Activated effector memory CD4-positive, alpha-beta T cell treated with Interleukin-2 at 50 U/mL for 16 hours (primary cell): ENCODE data around the gene MAD2L2.
A peak's percentile ranks its signal among the peaks of the same experiment; 100 is the strongest.

Experiments used
- DNase-seq: peaks from one replicate; pipeline ENCODE4 v3.0.0-alpha.2; 2020

MAD2L2 gene

GRCh38 chr1:11680270-11681070, 478 bp downstream of the MAD2L2 start:
- DNase-seq: no peak

DNA sequence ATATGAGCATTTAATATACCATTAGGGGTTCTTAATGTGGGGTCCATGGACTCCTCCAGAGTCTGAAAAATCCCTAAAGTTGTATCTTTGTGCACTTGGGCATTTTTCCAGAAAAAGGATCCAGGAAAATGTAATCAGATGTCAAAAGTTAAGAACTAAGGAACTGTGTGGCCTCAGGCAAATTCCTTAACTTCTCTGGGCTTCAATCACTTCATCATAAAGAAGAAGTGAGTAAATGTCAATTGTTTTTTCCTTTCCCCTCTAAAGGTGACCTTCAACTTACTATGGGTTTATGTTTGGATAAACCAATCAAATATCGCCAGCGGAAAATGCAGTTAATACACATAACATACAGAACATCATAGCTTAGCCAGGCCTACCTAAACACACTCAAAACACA, 2.5 kb downstream of the MAD2L2 start:
- no peak for DNase-seq

- DNase-seq: no peak
These were observed 4.4 kb downstream of the MAD2L2 start for GRCh38 chr1:11676386-11677103.

- DNase-seq: no peak
These were observed 5.6 kb downstream of the MAD2L2 start for GRCh38 chr1:11675325-11675724.

DNA sequence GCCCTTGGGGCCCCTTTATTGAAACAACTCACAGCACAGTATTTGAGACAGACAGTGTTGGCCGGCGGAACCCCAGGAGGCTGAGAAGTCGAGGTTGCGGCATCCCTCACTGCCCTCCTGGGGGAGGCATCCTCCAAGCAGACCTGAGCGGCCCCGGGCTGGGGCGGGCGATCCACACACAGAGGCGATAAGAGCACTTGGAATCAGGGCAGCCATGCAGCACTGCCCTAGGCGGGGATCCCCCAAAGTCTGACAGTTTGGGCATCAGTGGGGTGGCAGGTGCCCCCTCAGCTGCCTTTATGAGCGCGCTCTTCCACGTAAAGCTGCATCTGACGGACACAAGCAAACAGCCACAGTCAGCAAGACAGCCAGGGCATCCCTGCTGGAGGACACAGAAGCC, 6.5 kb downstream of the MAD2L2 start:
- DNase-seq: no peak

GRCh38 chr1:11673089-11673769, 7.7 kb downstream of the MAD2L2 start:
- DNase-seq: no peak

DNA sequence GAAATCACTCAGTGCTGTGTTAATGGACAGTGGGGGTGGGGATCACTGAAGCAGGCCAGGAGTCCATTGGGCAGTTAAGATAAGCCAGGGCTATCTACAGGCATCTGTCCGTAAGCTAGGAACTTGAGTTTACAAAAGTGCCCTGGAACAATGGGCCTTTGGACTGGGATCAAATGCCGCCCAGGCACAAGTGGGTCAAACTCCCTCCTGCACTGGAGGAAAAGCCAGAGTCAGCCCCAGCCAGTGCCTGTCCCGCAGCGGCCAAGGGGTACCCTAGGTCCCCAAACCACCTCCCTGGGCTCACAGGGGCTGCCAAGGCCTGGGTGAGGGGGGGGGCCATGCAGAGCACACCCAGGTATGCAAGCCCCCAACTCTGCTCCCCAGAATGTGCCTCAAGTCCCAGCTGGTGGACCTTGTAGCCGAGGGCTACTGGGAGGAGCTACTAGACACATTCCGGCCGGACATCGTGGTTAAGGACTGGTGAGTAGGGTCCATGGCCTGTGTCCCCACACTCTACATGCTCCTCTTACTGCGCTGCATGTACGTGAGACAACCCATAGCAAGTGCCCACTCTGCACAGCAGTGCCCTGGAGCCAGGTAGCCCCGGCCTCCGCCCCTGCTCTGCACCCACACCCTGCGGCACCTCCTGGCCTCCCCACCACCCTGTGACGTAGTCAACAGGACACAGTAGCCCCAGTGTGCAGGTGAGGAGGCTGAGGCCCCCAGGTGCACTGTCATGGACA, 9.2 kb downstream of the MAD2L2 start:
- DNase-seq: no peak

DNA sequence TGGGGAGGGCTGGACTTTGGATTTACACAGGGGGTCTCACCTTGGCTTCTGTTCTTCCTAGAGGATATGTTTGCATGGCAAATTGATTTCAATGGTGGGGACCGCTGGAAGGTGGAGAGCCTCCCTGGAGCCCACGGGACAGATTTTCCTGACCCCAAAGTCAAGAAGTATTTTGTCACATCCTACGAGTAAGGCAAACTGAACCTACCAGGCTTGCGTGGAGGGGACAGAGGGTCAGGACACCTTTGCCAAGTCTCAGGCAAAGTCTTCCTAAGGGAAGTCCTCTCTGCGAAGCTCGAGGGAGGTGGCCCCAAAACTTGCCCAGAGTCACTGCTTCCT, 9.8 kb downstream of the MAD2L2 start:
- no peak for DNase-seq

DNA sequence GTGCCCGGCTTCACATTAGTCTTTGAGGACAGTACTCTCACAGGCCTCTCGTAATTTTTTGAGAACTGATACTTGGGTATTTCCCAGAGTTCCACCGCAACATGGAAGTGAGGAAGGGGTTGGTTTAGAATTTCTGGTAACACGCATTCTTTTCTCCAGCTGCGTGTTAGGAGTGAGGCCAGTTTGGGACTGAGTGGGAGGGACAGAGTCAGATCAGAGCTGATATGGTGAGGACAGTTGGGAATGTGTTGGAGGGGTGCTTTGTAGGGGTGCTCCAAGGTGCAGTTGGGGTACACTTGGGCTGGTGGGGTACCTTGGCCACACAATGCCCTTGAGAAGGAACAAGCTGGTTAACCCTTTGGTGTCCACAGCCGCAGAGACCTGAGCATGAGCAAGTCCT, 10.2 kb downstream of the MAD2L2 start:
- no peak for DNase-seq

- no peak for DNase-seq
These were observed 12.4 kb downstream of the MAD2L2 start for GRCh38 chr1:11668516-11668915.

DNA sequence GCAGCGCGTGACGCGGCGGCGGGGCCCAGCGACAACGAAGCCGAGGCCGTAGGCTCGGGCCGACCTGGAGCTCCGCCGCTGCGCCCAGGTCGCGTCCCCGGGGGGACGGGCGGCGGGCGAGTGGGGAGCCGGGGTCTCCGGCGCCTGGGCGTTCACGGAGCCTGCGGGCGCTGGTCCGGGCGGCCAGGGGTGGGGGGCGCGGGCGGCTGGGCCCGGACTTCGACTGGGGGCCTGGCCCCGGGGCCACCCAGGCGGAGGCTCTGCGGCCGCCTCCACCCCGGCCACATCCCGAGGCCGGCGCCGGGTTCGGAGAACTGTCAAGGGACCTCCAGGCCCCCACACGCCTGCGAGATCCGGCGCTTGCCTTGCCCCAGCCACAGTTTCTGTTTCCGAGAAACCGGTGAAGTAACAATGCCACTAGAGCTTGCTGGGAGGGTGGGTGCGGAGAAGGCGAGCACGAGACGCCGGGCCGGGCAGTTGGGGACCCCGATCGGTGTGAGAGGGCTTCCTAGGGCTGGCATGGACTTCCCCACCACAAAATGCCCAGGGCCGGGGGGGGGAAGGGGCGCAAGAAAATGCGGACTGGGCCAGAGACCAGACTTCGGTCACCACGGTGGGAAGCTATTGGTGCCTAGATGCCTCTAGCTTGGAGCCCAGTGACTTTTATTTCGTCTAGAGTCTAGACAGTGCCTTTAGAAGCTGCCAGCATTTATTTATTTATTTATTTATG, 16.4 kb downstream of the MAD2L2 start:
- peak; percentile 50 for DNase-seq

- DNase-seq: no peak
These were observed 19.8 kb downstream of the MAD2L2 start for GRCh38 chr1:11661103-11661502.

DNA sequence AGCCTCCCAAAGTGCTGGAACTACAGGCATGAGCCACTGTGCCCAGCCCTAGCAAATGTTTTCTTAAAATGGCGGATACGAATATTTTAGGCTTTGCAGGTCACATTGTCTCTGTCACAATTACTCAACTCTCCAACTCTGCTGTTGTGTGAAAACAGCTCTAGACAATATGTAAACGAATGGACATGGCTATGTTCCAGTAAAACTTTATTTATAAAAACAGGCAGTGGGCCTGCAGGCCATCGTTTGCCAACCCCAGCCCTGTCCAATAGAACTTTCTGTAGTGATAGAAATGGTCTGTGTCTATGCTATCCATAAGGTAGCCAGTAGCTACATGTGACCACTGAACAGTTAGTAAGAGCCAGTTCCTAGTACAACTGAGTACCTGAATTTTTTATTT, 21.2 kb downstream of the MAD2L2 start:
- no peak for DNase-seq

DNA sequence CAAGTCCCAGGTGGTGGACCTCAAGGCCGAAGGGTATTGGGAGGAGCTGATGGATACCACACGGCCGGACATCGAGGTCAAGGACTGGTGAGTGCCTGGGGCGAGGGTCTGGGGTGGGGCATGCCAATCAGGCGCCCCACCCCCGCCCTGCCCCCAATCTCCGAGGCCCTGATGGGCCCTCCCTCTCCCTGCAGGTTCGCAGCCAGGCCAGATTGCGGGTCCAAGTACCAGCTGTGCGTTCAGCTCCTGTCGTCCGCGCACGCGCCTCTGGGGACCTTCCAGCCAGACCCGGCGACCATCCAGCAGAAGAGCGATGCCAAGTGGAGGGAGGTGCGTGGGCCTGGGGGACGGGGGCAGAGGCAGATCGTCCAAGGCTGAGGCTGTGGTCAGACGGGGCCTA, 22.4 kb downstream of the MAD2L2 start:
- no peak for DNase-seq

- no peak for DNase-seq
These were observed 23.3 kb downstream of the MAD2L2 start for GRCh38 chr1:11657654-11658053.

GRCh38 chr1:11654939-11655808, 25.8 kb downstream of the MAD2L2 start:
- DNase-seq: no peak

DNA sequence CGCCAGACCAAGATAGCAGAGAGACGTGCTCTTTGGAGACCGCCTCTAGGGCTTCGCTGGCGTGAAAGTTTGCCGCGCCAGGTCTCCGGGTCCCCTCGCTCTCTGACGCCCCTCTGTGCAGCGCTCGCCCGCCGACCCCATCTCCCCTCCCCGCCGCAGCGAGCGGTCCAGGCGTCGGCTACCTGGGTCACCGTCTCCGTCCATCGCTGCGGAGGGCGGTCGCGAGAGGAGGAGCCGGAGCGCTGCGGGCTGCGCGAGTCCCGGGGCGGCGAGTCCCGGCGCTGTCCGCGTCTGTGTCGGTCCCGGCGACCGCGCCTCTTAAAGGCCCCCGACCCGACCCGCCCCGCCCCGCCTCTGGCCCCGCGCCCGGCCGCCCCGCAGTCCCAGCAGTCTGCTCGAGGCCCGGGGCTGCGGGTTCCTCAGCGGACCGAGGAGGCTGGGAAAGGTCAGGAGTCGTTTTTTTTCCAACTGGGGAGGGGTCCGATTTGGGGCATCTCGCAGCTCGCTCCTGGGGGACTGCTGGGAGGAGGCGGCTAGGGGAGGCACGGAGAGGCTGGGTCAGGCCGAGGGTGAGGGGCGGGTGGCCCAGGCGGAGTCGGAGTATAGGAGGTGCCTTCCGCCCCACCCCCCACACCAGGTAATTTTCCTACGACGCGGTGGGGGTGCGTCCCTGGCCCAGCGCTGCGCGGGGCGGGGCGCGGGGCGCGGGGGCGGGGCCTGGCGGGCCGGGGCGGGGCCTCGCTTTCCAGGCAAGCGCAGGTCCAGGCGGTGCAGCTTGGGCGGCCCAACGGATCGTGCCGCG, 26.6 kb downstream of the MAD2L2 start, which contains the start of the genes FBXO2 and FBXO44:
FBXO2 (minus strand) TSS at position 293 of the 802 bp plus-strand sequence; CDS start at position 204, 89 bp downstream.
FBXO44 (plus strand) TSS at position 741 of the 802 bp plus-strand sequence. CDS start 959 bp downstream, outside the sequence.
- peak; percentile 61 for DNase-seq

DNA sequence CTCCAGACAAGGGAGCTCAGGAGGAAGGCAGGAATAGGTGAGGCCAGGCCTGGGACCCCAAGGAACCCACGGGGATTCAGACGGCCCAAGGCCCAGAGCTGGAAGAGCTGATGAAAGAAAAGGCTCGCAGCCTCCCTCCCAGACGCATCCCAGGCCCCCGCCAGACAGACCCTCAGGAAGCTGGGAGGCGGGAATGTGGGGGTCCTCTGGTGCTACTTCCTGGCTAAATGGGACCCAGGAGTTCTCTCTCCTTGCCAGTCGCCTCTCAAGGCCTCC, 27.1 kb downstream of the MAD2L2 start:
- no peak for DNase-seq

- DNase-seq: no peak
These were observed 27.7 kb downstream of the MAD2L2 start for GRCh38 chr1:11653101-11653860.
